HEK293 (cell line): ENCODE measurements around the gene ZDHHC9.

Experiments used
- CTCF ChIA-PET: fragments of 350-600 bp; formaldehyde crosslinking; extraction: SDS; loops from one replicate; lab custom pipeline; 2021; ENCODE audit warnings: antibody characterized with exemption; lab: Yijun Ruan, JAX
- POLR2A ChIA-PET: fragments of 300-600 bp; formaldehyde crosslinking; extraction: SDS; loops from one replicate; lab custom pipeline; 2020; ENCODE audit warnings: antibody characterized with exemption, inconsistent platforms; lab: Yijun Ruan, JAX
- H3K27ac ChIP-seq: fragments of 200-500 bp; sonication (Bioruptor generic); 2 replicates; pipeline ENCODE4 v1.5.1; 2014; ENCODE audit warnings: low read depth, low read length, control low read depth, inconsistent platforms; ENCODE audit errors: extremely low read depth
- H3K36me3 ChIP-seq, 2 experiments: fragments of 200-500 bp in 1 of 2; sonication (Bioruptor generic) in 1 of 2; 1 replicate in 1 of 2; 2 replicates in 1 of 2; pipeline ENCODE4 v1.5.1; 2014 to 2017; ENCODE audit warnings: inconsistent platforms in 2 of 2, low read length in 2 of 2; ENCODE audit not compliant: control insufficient read depth in 2 of 2, insufficient read depth in 1 of 2
- H3K4me1 ChIP-seq: fragments of 200-500 bp; sonication (Bioruptor generic); 2 replicates; pipeline ENCODE4 v1.5.1; 2014; ENCODE audit warnings: mild to moderate bottlenecking, low read length, inconsistent platforms; ENCODE audit not compliant: control insufficient read depth, insufficient read depth
- H3K4me3 ChIP-seq: 2 replicates; pipeline ENCODE4 v1.5.1; 2011; ENCODE audit warnings: low read depth, mild to moderate bottlenecking, control low read depth, low read length, moderate library complexity
- H3K9me3 ChIP-seq: fragments of 200-500 bp; sonication (Bioruptor generic); 2 replicates; pipeline ENCODE4 v1.5.1; 2014; ENCODE audit warnings: low read depth, low read length, inconsistent platforms; ENCODE audit not compliant: control insufficient read depth, insufficient read depth
- AEBP2 ChIP-seq: fragments of 450-650 bp; formaldehyde crosslinking; IDR thresholded peaks from 2 replicates; pipeline ENCODE4 v1.5.1; 2016; ENCODE audit warnings: missing biosample characterization, missing genetic modification characterization, borderline replicate concordance
- KLF7 ChIP-seq: fragments of 450-650 bp; formaldehyde crosslinking; IDR thresholded peaks from 2 replicates; pipeline ENCODE4 v1.5.1; 2016; ENCODE audit warnings: missing biosample characterization, missing genetic modification characterization, borderline replicate concordance
- RBAK ChIP-seq: fragments of 450-650 bp; formaldehyde crosslinking; IDR thresholded peaks from 2 replicates; pipeline ENCODE4 v1.5.1; 2016; ENCODE audit warnings: missing biosample characterization, missing genetic modification characterization
- TCF7L2 ChIP-seq: IDR thresholded peaks from 2 replicates; pipeline ENCODE4 v1.6.1; 2011; ENCODE audit warnings: low read depth, mild to moderate bottlenecking, inconsistent platforms, low read length, moderate library complexity, borderline replicate concordance
- ZBTB20 ChIP-seq: fragments of 450-650 bp; formaldehyde crosslinking; IDR thresholded peaks from 2 replicates; pipeline ENCODE4 v1.5.1; 2016; ENCODE audit warnings: missing biosample characterization, missing genetic modification characterization
- ZBTB48 ChIP-seq: fragments of 450-650 bp; formaldehyde crosslinking; IDR thresholded peaks from 2 replicates; pipeline ENCODE4 v1.5.1; 2016; ENCODE audit warnings: missing biosample characterization, missing genetic modification characterization
- ZFP37 ChIP-seq: fragments of 450-650 bp; formaldehyde crosslinking; IDR thresholded peaks from 2 replicates; pipeline ENCODE4 v1.5.1; 2016; ENCODE audit warnings: missing biosample characterization, missing genetic modification characterization
- ZIC2 ChIP-seq: fragments of 450-650 bp; formaldehyde crosslinking; IDR thresholded peaks from 2 replicates; pipeline ENCODE4 v1.5.1; 2016; ENCODE audit warnings: missing biosample characterization, missing genetic modification characterization
- ZNF121 ChIP-seq: fragments of 450-650 bp; formaldehyde crosslinking; IDR thresholded peaks from 2 replicates; pipeline ENCODE4 v1.5.1; 2016; ENCODE audit warnings: missing biosample characterization, missing genetic modification characterization
- ZNF157 ChIP-seq: fragments of 450-650 bp; formaldehyde crosslinking; IDR thresholded peaks from 2 replicates; pipeline ENCODE4 v1.5.1; 2016; ENCODE audit warnings: missing biosample characterization, missing genetic modification characterization
- ZNF175 ChIP-seq: fragments of 450-650 bp; formaldehyde crosslinking; IDR thresholded peaks from 2 replicates; pipeline ENCODE4 v1.5.1; 2016; ENCODE audit warnings: missing biosample characterization, missing genetic modification characterization
- ZNF335 ChIP-seq: fragments of 450-650 bp; formaldehyde crosslinking; conservative IDR thresholded peaks from 2 replicates; pipeline ENCODE4 v1.5.1; 2016; ENCODE audit warnings: missing biosample characterization, missing genetic modification characterization
- ZNF391 ChIP-seq: fragments of 450-650 bp; formaldehyde crosslinking; IDR thresholded peaks from 2 replicates; pipeline ENCODE4 v1.5.1; 2016; ENCODE audit warnings: low read depth, missing biosample characterization, missing genetic modification characterization, borderline replicate concordance
- ZNF501 ChIP-seq: fragments of 450-650 bp; formaldehyde crosslinking; IDR thresholded peaks from 2 replicates; pipeline ENCODE4 v1.5.1; 2016; ENCODE audit warnings: missing biosample characterization, missing genetic modification characterization
- ZNF510 ChIP-seq: fragments of 450-650 bp; formaldehyde crosslinking; IDR thresholded peaks from 2 replicates; pipeline ENCODE4 v1.5.1; 2018; ENCODE audit warnings: mild to moderate bottlenecking, missing genetic modification characterization, missing biosample characterization; ENCODE audit not compliant: insufficient replicate concordance
- ZNF521 ChIP-seq: fragments of 450-650 bp; formaldehyde crosslinking; IDR thresholded peaks from 2 replicates; pipeline ENCODE4 v1.5.1; 2017; ENCODE audit warnings: missing biosample characterization, mild to moderate bottlenecking, missing genetic modification characterization
- ZNF544 ChIP-seq: fragments of 450-650 bp; formaldehyde crosslinking; IDR thresholded peaks from 2 replicates; pipeline ENCODE4 v1.5.0; 2017; ENCODE audit warnings: missing biosample characterization, missing genetic modification characterization
- ZNF571 ChIP-seq: fragments of 450-650 bp; formaldehyde crosslinking; IDR thresholded peaks from 2 replicates; pipeline ENCODE4 v1.5.0; 2017; ENCODE audit warnings: missing biosample characterization, missing genetic modification characterization
- ZNF621 ChIP-seq: fragments of 450-650 bp; formaldehyde crosslinking; IDR thresholded peaks from 2 replicates; pipeline ENCODE4 v1.5.1; 2017; ENCODE audit warnings: missing biosample characterization, missing genetic modification characterization
- ZNF677 ChIP-seq: fragments of 450-650 bp; IDR thresholded peaks from 2 replicates; pipeline ENCODE4 v1.5.0; 2018; ENCODE audit warnings: missing biosample characterization, mild to moderate bottlenecking, missing genetic modification characterization, moderate library complexity
- ZNF777 ChIP-seq: fragments of 450-650 bp; formaldehyde crosslinking; IDR thresholded peaks from 2 replicates; pipeline ENCODE4 v1.5.1; 2017; ENCODE audit warnings: missing biosample characterization, missing genetic modification characterization, borderline replicate concordance

ZDHHC9 gene

GRCh38 chrX:129762448-129762847, 81.2 kb downstream of the ZDHHC9 start:
- ChIA-PET POLR2A (no interaction called here), CTCF (no interaction called here)
- Histone ChIP-seq H3K9me3 (no peaks in the 10 kb centered on the region), H3K4me1 (no peaks in the 10 kb centered on the region), H3K36me3 (no peaks in the 10 kb centered on the region), H3K27ac (no peak overlapping the region), H3K4me3 (no peak overlapping the region)
- no peak for TF ChIP-seq AEBP2 (tag by site-specific recombination)
- TF ChIP-seq ZIC2 (tag by site-specific recombination), result 0 out of 2 replicates have a peak, but pooled peaks have one; percentile 8

GRCh38 chrX:129761596-129761995, 82.1 kb downstream of the ZDHHC9 start:
- no peak overlapping the region for H3K27ac ChIP-seq
- CTCF ChIA-PET, result no interaction called here
- no peaks in the 10 kb centered on the region for H3K9me3 ChIP-seq
- TF ChIP-seq ZNF501 (tag by site-specific recombination) (no peak), ZNF121 (tag by site-specific recombination) (0 out of 2 replicates have a peak, but pooled peaks have one; percentile 61)
- TF ChIP-seq, all 188 proteins: peak for 1
- Histone ChIP-seq H3K4me1 (no peaks in the 10 kb centered on the region), H3K4me3 (no peak overlapping the region), H3K36me3 (no peaks in the 10 kb centered on the region)
- POLR2A ChIA-PET, result no interaction called here

GRCh38 chrX:129760981-129761380, 82.7 kb downstream of the ZDHHC9 start:
- H3K4me3 ChIP-seq, result no peak overlapping the region
- CTCF ChIA-PET, result no interaction called here
- no peaks in the 10 kb centered on the region for H3K9me3 ChIP-seq
- no peaks in the 10 kb centered on the region for H3K36me3 ChIP-seq
- no peak overlapping the region for H3K27ac ChIP-seq
- POLR2A ChIA-PET, result no interaction called here
- TF ChIP-seq RBAK (tag by site-specific recombination) (no peak), ZBTB20 (tag by site-specific recombination) (no peak), KLF7 (tag by site-specific recombination) (no peak), ZFP37 (tag by site-specific recombination) (no peak), ZIC2 (tag by site-specific recombination) (no peak), ZNF335 (tag by site-specific recombination) (no peak), ZNF621 (tag by site-specific recombination) (no peak), TCF7L2 (no peak), ZNF521 (no peak), ZNF175 (tag by site-specific recombination) (no peak), ZNF157 (tag by site-specific recombination) (no peak), ZNF777 (tag by site-specific recombination) (no peak), ZNF677 (tag by site-specific recombination) (no peak), ZNF571 (tag by site-specific recombination) (no peak), ZNF391 (tag by site-specific recombination) (no peak), ZBTB48 (no peak), ZNF544 (tag by site-specific recombination) (no peak), ZNF510 (tag by site-specific recombination) (no peak)
- TF ChIP-seq, all 188 proteins: peak for 0
- H3K4me1 ChIP-seq, result no peaks in the 10 kb centered on the region
